Right cardiac atrium (tissue), 5 donors: ENCODE data around the gene RNASE12. TPM values are rescaled to one million over a fixed set of nuclear protein-coding genes. Genes with fewer than 3 reads are reported as not detected.
"Not testable (repeated sequence)": the region's sequence is repeated elsewhere in the genome, so short reads cannot be mapped to it uniquely, and the experiment has no call there.

Experiments
- ATAC-seq, 2 donors: fragments of 200-7000 bp; cut with Tn5 transposase; one replicate each; pipeline versions ENCODE4 v1.8.0 to v1.9.1; 2020; ENCODE audit warnings: moderate library complexity in 2 of 2, mild to moderate bottlenecking in 1 of 2
- DNase-seq, 3 donors: peaks; one replicate each; pipeline ENCODE4 v3.0.0-alpha.2; 2020
- H3K27ac ChIP-seq: one replicate; pipeline ENCODE4 v1.5.1; 2013; ENCODE audit warnings: mild to moderate bottlenecking, low read length, control low read depth, moderate library complexity
- H3K27me3 ChIP-seq: one replicate; pipeline ENCODE4 v1.6.1; 2013; ENCODE audit not compliant: control insufficient read depth, insufficient read depth
- H3K4me1 ChIP-seq: one replicate; pipeline ENCODE4 v1.6.1; 2013; ENCODE audit warnings: low read length; ENCODE audit not compliant: control insufficient read depth, insufficient read depth
- H3K4me3 ChIP-seq: one replicate; pipeline ENCODE4 v1.5.1; 2013; ENCODE audit warnings: low read length, control low read depth
- H3K9me3 ChIP-seq: one replicate; pipeline ENCODE4 v1.6.1; 2013; ENCODE audit warnings: low read length; ENCODE audit not compliant: control insufficient read depth
- WGBS: extraction: QIAGEN DNeasy Blood & Tissue Kit; methylation state at CpG from one replicate; pipeline ENCODE4 v1.1.7; 2013; 5-methylcytosine and 5-hydroxymethylcytosine counted together
- intact Hi-C, 4 donors: fragments of 100-400 bp; cut with DNase I; formaldehyde crosslinking; loops; one replicate each; pipeline versions ENCODE4 v1.11.0 to v1.14.0; 2022 to 2023
- polyA plus RNA-seq: library from polyadenylated mRNA; stranded (reverse); fragments of 200-250 nt; gene quantifications from one replicate; pipeline ENCODE4 v1.2.3, GENCODE V29; 2013
- total RNA-seq, 4 donors: library from RNA; stranded (reverse); fragmentation: NEBNext Ultra II Directional; extraction: Animal tissue kit (Norgen Biotek cat#: 25700); gene quantifications; one replicate each; pipeline ENCODE4 v1.2.1, GENCODE V29; 2021
- donor health status: healthy with polysubstance abuse.
- donor health status: DM: no; HTN: yes; CAD: no.
- donor health status: DM: no; HTN: no; CAD: no.
- donor health status: DM: no; HTN: yes; CAD: no; lungs with severe emphysema.
- donor health status: DM: yes; HTN: yes; CAD: no.

RNASE12 gene
- total and polyA plus RNA-seq, 5 donors: not detected

GRCh38 chr14:20578784-20579502, 12.2 kb downstream of the RNASE12 start:
- 66% methylated on average over 14 of the region's 14 CpGs for WGBS
- ATAC-seq: no peak
- no peaks in the 10 kb centered on the region for H3K27me3 ChIP-seq
- H3K9me3 ChIP-seq: no peaks in the 10 kb centered on the region
- no peaks in the 10 kb centered on the region for H3K4me1 ChIP-seq
- DNase-seq: peak in 1 of 3 donors; percentile 35
- no peak overlapping the region for H3K4me3 ChIP-seq
- intact Hi-C loops: no loop called here
- H3K27ac ChIP-seq: no peak overlapping the region

GRCh38 chr14:20578325-20578724, 12.9 kb downstream of the RNASE12 start:
- H3K9me3 ChIP-seq: no peaks in the 10 kb centered on the region
- H3K4me3 ChIP-seq: no peak overlapping the region
- ATAC-seq (no peak), DNase-seq (no peak)
- 65% methylated on average over 3 of the region's 3 CpGs for WGBS
- H3K27ac ChIP-seq: no peak overlapping the region
- no peaks in the 10 kb centered on the region for H3K27me3 ChIP-seq
- intact Hi-C loops: no loop called here
- no peaks in the 10 kb centered on the region for H3K4me1 ChIP-seq

GRCh38 chr14:20572382-20572990, 18.7 kb downstream of the RNASE12 start:
- intact Hi-C loops: not testable (repeated sequence)

GRCh38 chr14:20570720-20571119, 20.5 kb downstream of the RNASE12 start:
- ATAC-seq, H3K4me1 ChIP-seq, intact Hi-C loops, DNase-seq, H3K4me3 ChIP-seq, H3K27ac ChIP-seq, H3K9me3 ChIP-seq, H3K27me3 ChIP-seq: not testable (repeated sequence)
- WGBS: 64% methylated on average over 1 of the region's 1 CpG

More at GRCh38 chr14:20572382-20572990, 18.7 kb downstream of the RNASE12 start:
- not testable (repeated sequence) for H3K27me3 ChIP-seq, H3K4me1 ChIP-seq, H3K9me3 ChIP-seq, H3K27ac ChIP-seq, DNase-seq, ATAC-seq, H3K4me3 ChIP-seq
- WGBS: 75% methylated on average over 4 of the region's 4 CpGs

GRCh38 chr14:20569865-20570264, 21.3 kb downstream of the RNASE12 start:
- H3K27me3 ChIP-seq, intact Hi-C loops, H3K27ac ChIP-seq, DNase-seq, H3K9me3 ChIP-seq, H3K4me3 ChIP-seq, H3K4me1 ChIP-seq, ATAC-seq: not testable (repeated sequence)
- WGBS: 80% methylated on average over 2 of the region's 2 CpGs

- Histone ChIP-seq H3K27ac (no peak overlapping the region), H3K27me3 (no peaks in the 10 kb centered on the region), H3K4me3 (no peak overlapping the region), H3K9me3 (peaks cover 2% of the 10 kb centered on the region), H3K4me1 (no peaks in the 10 kb centered on the region)
- ATAC-seq (no peak), DNase-seq (no peak)
- intact Hi-C loops: no loop called here
Observed at GRCh38 chr14:20569066-20569465, 22.1 kb downstream of the RNASE12 start.

GRCh38 chr14:20568393-20568792, 22.8 kb downstream of the RNASE12 start:
- Histone ChIP-seq H3K4me1 (no peaks in the 10 kb centered on the region), H3K9me3 (peaks cover 2% of the 10 kb centered on the region), H3K27me3 (no peaks in the 10 kb centered on the region), H3K4me3 (no peak overlapping the region), H3K27ac (no peak overlapping the region)
- ATAC-seq (no peak), DNase-seq (no peak)
- WGBS: 79% methylated on average over 3 of the region's 3 CpGs
- intact Hi-C loops: no loop called here

GRCh38 chr14:20567199-20567598, 24.0 kb downstream of the RNASE12 start:
- DNase-seq, H3K4me1 ChIP-seq, H3K4me3 ChIP-seq, H3K27ac ChIP-seq, H3K9me3 ChIP-seq, intact Hi-C loops, H3K27me3 ChIP-seq, ATAC-seq: not testable (repeated sequence)
- WGBS: 80% methylated on average over 1 of the region's 1 CpG

GRCh38 chr14:20564501-20564997, 26.6 kb downstream of the RNASE12 start:
- intact Hi-C loops: no loop called here

GRCh38 chr14:20563971-20564370, 27.2 kb downstream of the RNASE12 start:
- no peak overlapping the region for H3K27ac ChIP-seq
- no peak overlapping the region for H3K4me3 ChIP-seq
- DNase-seq: no peak
- H3K9me3 ChIP-seq: peaks cover 2% of the 10 kb centered on the region
- intact Hi-C loops: no loop called here
- no peak for ATAC-seq
- 26% methylated on average over 1 of the region's 1 CpG for WGBS
- no peaks in the 10 kb centered on the region for H3K4me1 ChIP-seq
- no peaks in the 10 kb centered on the region for H3K27me3 ChIP-seq

More at GRCh38 chr14:20564501-20564997, 26.6 kb downstream of the RNASE12 start:
- Histone ChIP-seq H3K9me3 (peaks cover 2% of the 10 kb centered on the region), H3K4me1 (no peaks in the 10 kb centered on the region), H3K4me3 (no peak overlapping the region), H3K27me3 (no peaks in the 10 kb centered on the region), H3K27ac (no peak overlapping the region)
- WGBS: 83% methylated on average over 2 of the region's 2 CpGs
- ATAC-seq (no peak), DNase-seq (no peak)

GRCh38 chr14:20560961-20561360, 30.2 kb downstream of the RNASE12 start, which contains the start of gene RNASE9:
TSS of gene RNASE9 (minus strand) at chr14:20561047.
- Histone ChIP-seq H3K27me3 (no peaks in the 10 kb centered on the region), H3K9me3 (no peaks in the 10 kb centered on the region), H3K4me3 (no peak within 1 kb of the TSS), H3K27ac (no peak within 1 kb of the TSS), H3K4me1 (no peaks in the 10 kb centered on the region)
- intact Hi-C loops: no loop called here
- DNase-seq: no peak
- 91% methylated on average over 3 of the region's 3 CpGs for WGBS
- no peak for ATAC-seq
